IPS-15b (cell line): ENCODE results near the gene RAB11FIP4.

Experiments
- H3K27me3 ChIP-seq: one replicate; pipeline ENCODE4 v1.6.1; 2013; ENCODE audit warnings: low read length; ENCODE audit not compliant: control insufficient read depth, insufficient read depth
- H3K36me3 ChIP-seq: one replicate; pipeline ENCODE4 v1.6.1; 2013; ENCODE audit warnings: low read length; ENCODE audit not compliant: control insufficient read depth, insufficient read depth
- H3K4me1 ChIP-seq: one replicate; pipeline ENCODE4 v1.6.1; 2013; ENCODE audit warnings: mild to moderate bottlenecking, low read length; ENCODE audit not compliant: control insufficient read depth, insufficient read depth
- H3K4me3 ChIP-seq: one replicate; pipeline ENCODE4 v1.5.1; 2013; ENCODE audit warnings: low read depth, low read length
- H3K9ac ChIP-seq: one replicate; pipeline ENCODE4 v1.6.1; 2013; ENCODE audit warnings: low read depth, mild to moderate bottlenecking, low read length
- H3K9me3 ChIP-seq: one replicate; pipeline ENCODE4 v1.6.1; 2013; ENCODE audit warnings: mild to moderate bottlenecking, low read length; ENCODE audit not compliant: control insufficient read depth, insufficient read depth

Gene RAB11FIP4

GRCh38 chr17:31487648-31488263 lies 96.3 kb downstream of the RAB11FIP4 start:
- Histone ChIP-seq H3K9ac (no peak overlapping the region), H3K27me3 (peaks cover 4% of the 10 kb centered on the region), H3K4me3 (peak overlapping the region; percentile 71)

GRCh38 chr17:31488264-31488981 lies 96.9 kb downstream of the RAB11FIP4 start:
- peaks cover 4% of the 10 kb centered on the region for H3K27me3 ChIP-seq

More at GRCh38 chr17:31487648-31488263, 96.3 kb downstream of the RAB11FIP4 start:
- Histone ChIP-seq H3K9me3 (no peaks in the 10 kb centered on the region), H3K36me3 (no peaks in the 10 kb centered on the region), H3K4me1 (peaks cover 26% of the 10 kb centered on the region)

DNA sequence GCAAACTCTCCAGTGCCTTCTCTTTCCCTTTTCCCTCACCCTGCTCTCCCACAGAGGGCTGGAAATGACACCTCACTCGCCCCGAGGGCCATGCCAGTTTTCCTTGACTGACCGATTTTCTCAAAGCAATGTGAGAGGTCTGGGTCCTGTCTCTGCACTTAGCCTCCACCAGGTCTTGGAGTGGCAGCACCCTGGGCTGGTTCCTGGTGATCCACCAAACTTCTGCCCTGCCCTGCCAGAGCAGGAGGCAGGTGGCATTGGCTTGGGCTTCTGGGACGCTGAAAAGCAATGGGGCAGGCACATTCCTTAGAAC lies 97.5 kb downstream of the RAB11FIP4 start:
- Histone ChIP-seq H3K9me3 (no peaks in the 10 kb centered on the region), H3K4me3 (peak overlapping the region; percentile 71), H3K36me3 (peaks cover 8% of the 10 kb centered on the region), H3K27me3 (peaks cover 4% of the 10 kb centered on the region), H3K4me1 (peaks cover 26% of the 10 kb centered on the region), H3K9ac (peak overlapping the region; percentile 60)

More at GRCh38 chr17:31488264-31488981, 96.9 kb downstream of the RAB11FIP4 start:
- Histone ChIP-seq H3K36me3 (peaks cover 3% of the 10 kb centered on the region), H3K4me3 (peak overlapping the region; percentile 71), H3K9me3 (no peaks in the 10 kb centered on the region), H3K9ac (peak overlapping the region; percentile 60), H3K4me1 (peaks cover 26% of the 10 kb centered on the region)

GRCh38 chr17:31489295-31490018 lies 98.0 kb downstream of the RAB11FIP4 start:
- H3K4me1 ChIP-seq = peaks cover 28% of the 10 kb centered on the region
- peaks cover 9% of the 10 kb centered on the region for H3K36me3 ChIP-seq
- peaks cover 4% of the 10 kb centered on the region for H3K27me3 ChIP-seq
- no peaks in the 10 kb centered on the region for H3K9me3 ChIP-seq
- no peak overlapping the region for H3K9ac ChIP-seq
- H3K4me3 ChIP-seq = peak overlapping the region; percentile 71

- peaks cover 9% of the 10 kb centered on the region for H3K36me3 ChIP-seq
- H3K4me3 ChIP-seq = peak overlapping the region; percentile 46
- peaks cover 28% of the 10 kb centered on the region for H3K4me1 ChIP-seq
- H3K9ac ChIP-seq = peak overlapping the region; percentile 37
- H3K9me3 ChIP-seq = no peaks in the 10 kb centered on the region
- H3K27me3 ChIP-seq = peaks cover 4% of the 10 kb centered on the region
Measured at GRCh38 chr17:31490019-31490650, 98.7 kb downstream of the RAB11FIP4 start.

DNA sequence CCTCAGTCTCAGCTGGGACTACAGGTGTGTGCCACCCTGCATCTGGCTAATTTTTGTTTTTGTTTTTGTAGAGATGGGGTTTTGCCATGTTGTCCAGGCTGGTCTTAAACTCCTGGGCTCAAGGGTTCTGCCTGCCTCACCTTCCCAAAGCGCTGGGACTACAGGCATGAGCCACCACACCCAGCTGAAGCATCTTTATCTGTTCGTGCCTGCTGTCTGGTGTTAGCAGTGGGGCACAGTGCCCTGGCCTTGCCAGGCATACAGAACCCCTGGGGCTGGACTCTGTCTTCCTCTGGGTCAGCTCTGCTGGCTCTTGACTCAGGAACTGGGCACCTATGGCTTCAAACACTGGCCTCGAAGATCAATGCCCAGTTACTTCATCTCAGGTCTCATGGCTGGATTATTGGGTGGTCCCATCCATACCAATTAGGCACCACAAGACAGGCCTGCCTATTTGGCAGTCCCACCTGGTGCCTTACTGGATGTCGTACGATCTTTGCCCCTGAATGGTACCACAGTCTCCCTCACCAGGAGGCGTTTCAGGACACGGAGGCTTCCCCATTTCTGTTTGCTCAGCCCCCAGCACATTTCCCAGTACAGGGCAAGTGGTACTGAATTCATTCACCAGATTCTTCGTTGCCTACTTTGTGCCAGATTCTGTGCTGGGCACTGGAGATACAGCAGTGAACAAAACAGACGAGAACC lies 99.3 kb downstream of the RAB11FIP4 start:
- H3K36me3 ChIP-seq = peaks cover 9% of the 10 kb centered on the region
- peak overlapping the region; percentile 37 for H3K9ac ChIP-seq
- no peaks in the 10 kb centered on the region for H3K9me3 ChIP-seq
- H3K4me1 ChIP-seq = peaks cover 28% of the 10 kb centered on the region
- H3K4me3 ChIP-seq = no peak overlapping the region
- H3K27me3 ChIP-seq = peaks cover 4% of the 10 kb centered on the region

- Histone ChIP-seq H3K9ac (peak overlapping the region; percentile 12), H3K9me3 (no peaks in the 10 kb centered on the region), H3K36me3 (peaks cover 9% of the 10 kb centered on the region), H3K4me3 (no peak overlapping the region), H3K4me1 (peaks cover 31% of the 10 kb centered on the region), H3K27me3 (peaks cover 4% of the 10 kb centered on the region)
Measured at GRCh38 chr17:31491376-31492131, 100.1 kb downstream of the RAB11FIP4 start.

GRCh38 chr17:31492206-31492605 lies 100.7 kb downstream of the RAB11FIP4 start:
- Histone ChIP-seq H3K36me3 (peaks cover 9% of the 10 kb centered on the region), H3K27me3 (peaks cover 4% of the 10 kb centered on the region), H3K4me1 (peaks cover 27% of the 10 kb centered on the region), H3K9me3 (no peaks in the 10 kb centered on the region), H3K9ac (no peak overlapping the region), H3K4me3 (no peak overlapping the region)

DNA sequence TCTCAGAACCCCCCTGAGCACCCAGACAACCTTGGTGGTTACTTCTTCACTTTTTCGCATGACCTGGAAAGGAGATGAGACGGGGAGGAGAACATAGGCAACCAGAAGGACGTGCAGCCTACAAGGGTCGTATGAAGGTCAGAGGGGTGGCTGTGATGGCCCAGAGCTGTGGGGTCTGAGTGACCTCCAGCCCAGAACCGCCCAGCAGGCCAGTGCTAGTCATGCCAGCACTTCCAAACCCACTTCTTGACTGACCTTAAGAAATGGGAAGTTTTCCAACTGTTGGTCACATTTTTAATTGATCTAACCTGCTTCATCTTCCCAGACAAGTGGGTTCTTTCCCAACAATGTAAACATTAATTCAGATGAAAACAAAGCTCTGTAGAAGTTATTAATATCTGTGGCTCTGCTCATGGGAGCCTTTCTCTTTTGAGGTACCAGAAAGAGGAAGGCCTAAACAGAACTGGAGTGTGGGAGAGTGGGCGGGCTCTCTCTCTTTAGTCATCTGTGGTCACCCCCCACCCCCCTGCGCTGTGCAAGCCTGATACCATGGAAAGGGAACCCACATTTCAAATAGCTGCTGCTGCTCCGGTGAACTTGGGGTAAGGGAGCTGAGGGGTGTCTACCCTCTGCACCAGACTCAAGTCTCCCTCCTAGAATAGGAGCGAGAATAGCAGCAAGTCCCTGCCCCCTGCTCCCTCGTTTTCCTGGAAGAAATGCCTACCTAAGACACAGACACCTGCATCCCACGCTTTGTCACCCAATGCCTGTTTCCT lies 101.6 kb downstream of the RAB11FIP4 start:
- peaks cover 27% of the 10 kb centered on the region for H3K4me1 ChIP-seq
- peaks cover 9% of the 10 kb centered on the region for H3K36me3 ChIP-seq
- peaks cover 4% of the 10 kb centered on the region for H3K27me3 ChIP-seq
- H3K9me3 ChIP-seq = no peaks in the 10 kb centered on the region
- no peak overlapping the region for H3K9ac ChIP-seq
- H3K4me3 ChIP-seq = no peak overlapping the region

GRCh38 chr17:31493656-31494155 lies 102.2 kb downstream of the RAB11FIP4 start:
- Histone ChIP-seq H3K4me3 (no peak overlapping the region), H3K36me3 (peaks cover 9% of the 10 kb centered on the region), H3K27me3 (peaks cover 4% of the 10 kb centered on the region), H3K9me3 (no peaks in the 10 kb centered on the region), H3K4me1 (peaks cover 30% of the 10 kb centered on the region), H3K9ac (no peak overlapping the region)
